HEK293 (cell line): Measurements from ENCODE around the gene TSTD2.

Experiments
- CTCF ChIA-PET: fragments of 350-600 bp; formaldehyde crosslinking; extraction: SDS; loops from one replicate; lab custom pipeline; 2021; ENCODE audit warnings: antibody characterized with exemption; lab: Yijun Ruan, JAX
- POLR2A ChIA-PET: fragments of 300-600 bp; formaldehyde crosslinking; extraction: SDS; loops from one replicate; lab custom pipeline; 2020; ENCODE audit warnings: antibody characterized with exemption, inconsistent platforms; lab: Yijun Ruan, JAX
- H3K27ac ChIP-seq: fragments of 200-500 bp; sonication (Bioruptor generic); 2 replicates; pipeline ENCODE4 v1.5.1; 2014; ENCODE audit warnings: low read depth, low read length, control low read depth, inconsistent platforms; ENCODE audit errors: extremely low read depth
- H3K36me3 ChIP-seq, 2 experiments: fragments of 200-500 bp in 1 of 2; sonication (Bioruptor generic) in 1 of 2; 1 replicate in 1 of 2; 2 replicates in 1 of 2; pipeline ENCODE4 v1.5.1; 2014 to 2017; ENCODE audit warnings: inconsistent platforms in 2 of 2, low read length in 2 of 2; ENCODE audit not compliant: control insufficient read depth in 2 of 2, insufficient read depth in 1 of 2
- H3K4me1 ChIP-seq: fragments of 200-500 bp; sonication (Bioruptor generic); 2 replicates; pipeline ENCODE4 v1.5.1; 2014; ENCODE audit warnings: mild to moderate bottlenecking, low read length, inconsistent platforms; ENCODE audit not compliant: control insufficient read depth, insufficient read depth
- H3K4me3 ChIP-seq: 2 replicates; pipeline ENCODE4 v1.5.1; 2011; ENCODE audit warnings: low read depth, mild to moderate bottlenecking, control low read depth, low read length, moderate library complexity
- H3K9me3 ChIP-seq: fragments of 200-500 bp; sonication (Bioruptor generic); 2 replicates; pipeline ENCODE4 v1.5.1; 2014; ENCODE audit warnings: low read depth, low read length, inconsistent platforms; ENCODE audit not compliant: control insufficient read depth, insufficient read depth
- GFI1B ChIP-seq: fragments of 450-650 bp; formaldehyde crosslinking; IDR thresholded peaks from 2 replicates; pipeline ENCODE4 v1.5.1; 2016; ENCODE audit warnings: missing biosample characterization, missing genetic modification characterization
- GLI2 ChIP-seq: fragments of 450-650 bp; formaldehyde crosslinking; IDR thresholded peaks from 2 replicates; pipeline ENCODE4; 2017; ENCODE audit warnings: missing biosample characterization, missing genetic modification characterization, low read depth, borderline replicate concordance
- HOXC10 ChIP-seq: sonication (generic); formaldehyde crosslinking; IDR thresholded peaks from 2 replicates; pipeline ENCODE4 v1.8.1; 2023; ENCODE audit warnings: mild to moderate bottlenecking, missing genetic modification reagents
- TCF7L2 ChIP-seq: IDR thresholded peaks from 2 replicates; pipeline ENCODE4 v1.6.1; 2011; ENCODE audit warnings: low read depth, mild to moderate bottlenecking, inconsistent platforms, low read length, moderate library complexity, borderline replicate concordance
- TRIM28 ChIP-seq: IDR thresholded peaks from 2 replicates; pipeline ENCODE4 v1.6.1; 2011; ENCODE audit warnings: low read length, control low read depth, borderline replicate concordance
- ZFHX2 ChIP-seq: fragments of 450-650 bp; formaldehyde crosslinking; conservative IDR thresholded peaks from 2 replicates; pipeline ENCODE4 v1.5.1; 2016; ENCODE audit warnings: missing biosample characterization, missing genetic modification characterization
- ZFP3 ChIP-seq: fragments of 450-650 bp; formaldehyde crosslinking; IDR thresholded peaks from 2 replicates; pipeline ENCODE4 v1.5.1; 2016; ENCODE audit warnings: low read depth, missing biosample characterization, missing genetic modification characterization
- ZNF133 ChIP-seq: fragments of 450-650 bp; formaldehyde crosslinking; IDR thresholded peaks from 2 replicates; pipeline ENCODE4 v1.5.1; 2016; ENCODE audit warnings: missing biosample characterization, missing genetic modification characterization
- ZNF341 ChIP-seq: fragments of 450-650 bp; formaldehyde crosslinking; IDR thresholded peaks from 2 replicates; pipeline ENCODE4; 2016; ENCODE audit warnings: low read depth, missing biosample characterization, missing genetic modification characterization
- ZNF473 ChIP-seq: fragments of 450-650 bp; formaldehyde crosslinking; IDR thresholded peaks from 2 replicates; pipeline ENCODE4 v1.5.1; 2017; ENCODE audit warnings: missing biosample characterization, missing genetic modification characterization
- ZNF530 ChIP-seq: fragments of 450-650 bp; formaldehyde crosslinking; IDR thresholded peaks from 2 replicates; pipeline ENCODE4 v1.5.1; 2016; ENCODE audit warnings: low read depth, missing biosample characterization, missing genetic modification characterization
- ZNF548 ChIP-seq: fragments of 450-650 bp; formaldehyde crosslinking; IDR thresholded peaks from 2 replicates; pipeline ENCODE4 v1.5.1; 2016; ENCODE audit warnings: missing biosample characterization, missing genetic modification characterization
- ZNF549 ChIP-seq: fragments of 450-650 bp; IDR thresholded peaks from 2 replicates; pipeline ENCODE4 v1.5.1; 2018; ENCODE audit warnings: missing biosample characterization, missing genetic modification characterization, mild to moderate bottlenecking, inconsistent platforms, moderate library complexity
- ZNF596 ChIP-seq: fragments of 450-650 bp; IDR thresholded peaks from 2 replicates; pipeline ENCODE4 v1.5.0; 2018; ENCODE audit warnings: missing biosample characterization, mild to moderate bottlenecking, missing genetic modification characterization, moderate library complexity
- ZNF624 ChIP-seq: fragments of 450-650 bp; formaldehyde crosslinking; IDR thresholded peaks from 2 replicates; pipeline ENCODE4 v1.5.1; 2017; ENCODE audit warnings: missing biosample characterization, missing genetic modification characterization
- TF ChIP-seq, protein P1 (sequence below): fragments of 450-650 bp; formaldehyde crosslinking; IDR thresholded peaks from 2 replicates; pipeline ENCODE4 v1.5.1; 2016; ENCODE audit warnings: missing biosample characterization, missing genetic modification characterization
- TF ChIP-seq, protein P2 (sequence below): fragments of 450-650 bp; formaldehyde crosslinking; IDR thresholded peaks from 2 replicates; pipeline ENCODE4; 2016; ENCODE audit warnings: missing biosample characterization, missing genetic modification characterization
- TF ChIP-seq, protein P3 (sequence below): fragments of 450-650 bp; formaldehyde crosslinking; IDR thresholded peaks from 2 replicates; pipeline ENCODE4 v1.5.1; 2016; ENCODE audit warnings: missing biosample characterization, missing genetic modification characterization
- TF ChIP-seq, protein P4 (sequence below): fragments of 450-650 bp; formaldehyde crosslinking; IDR thresholded peaks from 2 replicates; pipeline ENCODE4 v1.5.1; 2016; ENCODE audit warnings: missing biosample characterization, missing genetic modification characterization, low read depth
- TF ChIP-seq, protein P5 (sequence below): fragments of 450-650 bp; formaldehyde crosslinking; IDR thresholded peaks from 2 replicates; pipeline ENCODE4 v1.5.1; 2017; ENCODE audit warnings: missing biosample characterization, missing genetic modification characterization
- TF ChIP-seq, protein P6 (sequence below): fragments of 450-650 bp; formaldehyde crosslinking; IDR thresholded peaks from 2 replicates; pipeline ENCODE4 v1.5.1; 2016; ENCODE audit warnings: missing biosample characterization, missing genetic modification characterization

Gene TSTD2

DNA sequence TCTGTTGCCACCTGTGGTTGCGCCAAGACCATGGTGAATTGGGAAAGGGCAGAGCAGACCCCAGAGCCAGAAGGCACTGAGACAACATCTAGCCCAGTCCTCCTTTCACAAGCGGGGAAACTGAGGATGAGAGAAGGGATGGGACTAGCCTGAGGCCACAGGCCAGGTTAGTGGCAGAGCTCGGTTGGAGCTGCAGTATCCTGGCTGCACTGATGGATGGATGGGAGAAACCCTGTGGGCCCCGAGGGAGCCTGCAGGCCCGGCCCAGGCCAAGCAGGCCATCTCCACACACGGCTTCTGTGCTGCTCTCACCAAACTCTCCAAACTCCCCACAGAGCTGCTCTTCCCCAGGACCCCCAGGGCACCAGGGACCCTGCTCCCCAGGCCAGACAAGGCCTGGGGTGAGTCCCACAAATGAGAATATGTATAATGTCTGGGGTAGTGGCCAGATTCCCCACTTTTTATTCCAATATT lies 60.2 kb downstream of the TSTD2 start:
- TF ChIP-seq, protein P1, sequence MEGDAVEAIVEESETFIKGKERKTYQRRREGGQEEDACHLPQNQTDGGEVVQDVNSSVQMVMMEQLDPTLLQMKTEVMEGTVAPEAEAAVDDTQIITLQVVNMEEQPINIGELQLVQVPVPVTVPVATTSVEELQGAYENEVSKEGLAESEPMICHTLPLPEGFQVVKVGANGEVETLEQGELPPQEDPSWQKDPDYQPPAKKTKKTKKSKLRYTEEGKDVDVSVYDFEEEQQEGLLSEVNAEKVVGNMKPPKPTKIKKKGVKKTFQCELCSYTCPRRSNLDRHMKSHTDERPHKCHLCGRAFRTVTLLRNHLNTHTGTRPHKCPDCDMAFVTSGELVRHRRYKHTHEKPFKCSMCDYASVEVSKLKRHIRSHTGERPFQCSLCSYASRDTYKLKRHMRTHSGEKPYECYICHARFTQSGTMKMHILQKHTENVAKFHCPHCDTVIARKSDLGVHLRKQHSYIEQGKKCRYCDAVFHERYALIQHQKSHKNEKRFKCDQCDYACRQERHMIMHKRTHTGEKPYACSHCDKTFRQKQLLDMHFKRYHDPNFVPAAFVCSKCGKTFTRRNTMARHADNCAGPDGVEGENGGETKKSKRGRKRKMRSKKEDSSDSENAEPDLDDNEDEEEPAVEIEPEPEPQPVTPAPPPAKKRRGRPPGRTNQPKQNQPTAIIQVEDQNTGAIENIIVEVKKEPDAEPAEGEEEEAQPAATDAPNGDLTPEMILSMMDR (tag by site-specific recombination), result no peak
- TF ChIP-seq, protein P2, sequence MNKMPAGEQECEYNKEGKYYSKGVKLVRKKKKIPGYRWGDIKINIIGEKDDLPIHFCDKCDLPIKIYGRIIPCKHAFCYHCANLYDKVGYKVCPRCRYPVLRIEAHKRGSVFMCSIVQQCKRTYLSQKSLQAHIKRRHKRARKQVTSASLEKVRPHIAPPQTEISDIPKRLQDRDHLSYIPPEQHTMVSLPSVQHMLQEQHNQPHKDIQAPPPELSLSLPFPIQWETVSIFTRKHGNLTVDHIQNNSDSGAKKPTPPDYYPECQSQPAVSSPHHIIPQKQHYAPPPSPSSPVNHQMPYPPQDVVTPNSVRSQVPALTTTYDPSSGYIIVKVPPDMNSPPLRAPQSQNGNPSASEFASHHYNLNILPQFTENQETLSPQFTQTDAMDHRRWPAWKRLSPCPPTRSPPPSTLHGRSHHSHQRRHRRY (tag by site-specific recombination), result no peak
- TF ChIP-seq ZNF341 (tag by site-specific recombination) (no peak), ZNF596 (tag by site-specific recombination) (no peak), ZFP3 (tag by site-specific recombination) (no peak), ZNF624 (no peak), TRIM28 (no peak), ZFHX2 (tag by site-specific recombination) (no peak), GLI2 (tag by site-specific recombination) (no peak)
- TF ChIP-seq, protein P3, sequence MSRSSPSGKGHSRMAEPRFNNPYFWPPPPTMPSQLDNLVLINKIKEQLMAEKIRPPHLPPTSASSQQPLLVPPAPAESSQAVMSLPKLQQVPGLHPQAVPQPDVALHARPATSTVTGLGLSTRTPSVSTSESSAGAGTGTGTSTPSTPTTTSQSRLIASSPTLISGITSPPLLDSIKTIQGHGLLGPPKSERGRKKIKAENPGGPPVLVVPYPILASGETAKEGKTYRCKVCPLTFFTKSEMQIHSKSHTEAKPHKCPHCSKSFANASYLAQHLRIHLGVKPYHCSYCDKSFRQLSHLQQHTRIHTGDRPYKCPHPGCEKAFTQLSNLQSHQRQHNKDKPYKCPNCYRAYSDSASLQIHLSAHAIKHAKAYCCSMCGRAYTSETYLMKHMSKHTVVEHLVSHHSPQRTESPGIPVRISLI (tag by site-specific recombination), result no peak
- H3K36me3 ChIP-seq, result peaks cover 0 to 68% of the 10 kb centered on the region in 2 experiments; a peak in 1 of 3 replicates
- no peak overlapping the region for H3K27ac ChIP-seq
- no peak overlapping the region for H3K4me3 ChIP-seq
- no peaks in the 10 kb centered on the region for H3K9me3 ChIP-seq
- ChIA-PET POLR2A (no interaction called here), CTCF (interaction anchor here (0.6 to 1.0 kb wide), 2 partner anchors 26 to 104 kb away, joined by 3 to 4 read pairs; no protein-coding TSS in a partner anchor)
- H3K4me1 ChIP-seq, result no peaks in the 10 kb centered on the region

DNA sequence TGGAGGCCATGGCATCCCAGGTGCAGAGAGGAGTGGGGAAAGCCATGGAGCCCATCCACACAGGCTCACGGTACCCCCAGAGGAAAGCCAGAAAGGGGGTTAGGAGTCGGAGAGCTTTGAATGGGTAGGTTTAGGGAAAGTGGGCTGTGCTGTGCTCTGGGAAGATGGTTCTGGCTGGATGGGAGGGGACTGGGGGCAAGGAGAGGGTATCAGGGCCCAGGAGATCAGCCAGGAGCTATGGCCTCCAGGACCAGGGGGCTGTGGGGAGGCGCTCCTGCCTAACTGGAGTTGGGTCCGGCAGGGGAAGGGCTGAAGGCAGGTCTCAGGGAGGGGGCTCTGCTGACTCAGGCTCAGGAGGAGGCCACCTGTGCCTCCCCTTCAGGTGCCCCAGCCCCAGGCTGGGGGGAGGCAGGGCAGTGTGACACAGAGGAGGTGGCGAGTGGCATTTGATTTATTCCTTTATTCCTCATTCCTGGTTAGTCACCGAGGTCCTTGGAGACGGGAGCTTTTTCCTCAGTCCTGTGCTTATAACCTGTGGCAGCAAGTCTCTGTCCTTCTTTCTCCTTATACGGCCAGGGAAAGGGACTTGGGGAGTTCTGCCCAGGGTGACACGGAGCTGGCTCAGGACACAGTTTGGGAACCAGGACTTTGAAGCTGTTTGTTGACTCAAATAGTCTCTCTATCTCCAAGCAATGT lies 60.8 kb downstream of the TSTD2 start:
- Histone ChIP-seq H3K36me3 (peaks cover 0 to 72% of the 10 kb centered on the region in 2 experiments; a peak in 1 of 3 replicates), H3K4me1 (no peaks in the 10 kb centered on the region), H3K27ac (no peak overlapping the region), H3K9me3 (no peaks in the 10 kb centered on the region), H3K4me3 (no peak overlapping the region)
- CTCF ChIA-PET, result interaction anchor here (0.6 to 1.0 kb wide), 2 partner anchors 27 to 103 kb away, joined by 3 to 4 read pairs; no protein-coding TSS in a partner anchor
- TF ChIP-seq TCF7L2 (no peak), ZNF473 (no peak), HOXC10 (CRISPR knock-in tag) (no peak), ZNF548 (no peak), ZNF133 (no peak), ZNF596 (tag by site-specific recombination) (no peak), GFI1B (tag by site-specific recombination) (no peak), ZNF549 (tag by site-specific recombination) (no peak), ZNF530 (tag by site-specific recombination) (no peak)
- TF ChIP-seq, protein P4, sequence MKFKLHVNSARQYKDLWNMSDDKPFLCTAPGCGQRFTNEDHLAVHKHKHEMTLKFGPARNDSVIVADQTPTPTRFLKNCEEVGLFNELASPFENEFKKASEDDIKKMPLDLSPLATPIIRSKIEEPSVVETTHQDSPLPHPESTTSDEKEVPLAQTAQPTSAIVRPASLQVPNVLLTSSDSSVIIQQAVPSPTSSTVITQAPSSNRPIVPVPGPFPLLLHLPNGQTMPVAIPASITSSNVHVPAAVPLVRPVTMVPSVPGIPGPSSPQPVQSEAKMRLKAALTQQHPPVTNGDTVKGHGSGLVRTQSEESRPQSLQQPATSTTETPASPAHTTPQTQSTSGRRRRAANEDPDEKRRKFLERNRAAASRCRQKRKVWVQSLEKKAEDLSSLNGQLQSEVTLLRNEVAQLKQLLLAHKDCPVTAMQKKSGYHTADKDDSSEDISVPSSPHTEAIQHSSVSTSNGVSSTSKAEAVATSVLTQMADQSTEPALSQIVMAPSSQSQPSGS, result no peak
- TF ChIP-seq, protein P5, sequence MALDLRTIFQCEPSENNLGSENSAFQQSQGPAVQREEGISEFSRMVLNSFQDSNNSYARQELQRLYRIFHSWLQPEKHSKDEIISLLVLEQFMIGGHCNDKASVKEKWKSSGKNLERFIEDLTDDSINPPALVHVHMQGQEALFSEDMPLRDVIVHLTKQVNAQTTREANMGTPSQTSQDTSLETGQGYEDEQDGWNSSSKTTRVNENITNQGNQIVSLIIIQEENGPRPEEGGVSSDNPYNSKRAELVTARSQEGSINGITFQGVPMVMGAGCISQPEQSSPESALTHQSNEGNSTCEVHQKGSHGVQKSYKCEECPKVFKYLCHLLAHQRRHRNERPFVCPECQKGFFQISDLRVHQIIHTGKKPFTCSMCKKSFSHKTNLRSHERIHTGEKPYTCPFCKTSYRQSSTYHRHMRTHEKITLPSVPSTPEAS (tag by site-specific recombination), result no peak
- TF ChIP-seq, protein P1 (tag by site-specific recombination), result no peak
- TF ChIP-seq, protein P6, sequence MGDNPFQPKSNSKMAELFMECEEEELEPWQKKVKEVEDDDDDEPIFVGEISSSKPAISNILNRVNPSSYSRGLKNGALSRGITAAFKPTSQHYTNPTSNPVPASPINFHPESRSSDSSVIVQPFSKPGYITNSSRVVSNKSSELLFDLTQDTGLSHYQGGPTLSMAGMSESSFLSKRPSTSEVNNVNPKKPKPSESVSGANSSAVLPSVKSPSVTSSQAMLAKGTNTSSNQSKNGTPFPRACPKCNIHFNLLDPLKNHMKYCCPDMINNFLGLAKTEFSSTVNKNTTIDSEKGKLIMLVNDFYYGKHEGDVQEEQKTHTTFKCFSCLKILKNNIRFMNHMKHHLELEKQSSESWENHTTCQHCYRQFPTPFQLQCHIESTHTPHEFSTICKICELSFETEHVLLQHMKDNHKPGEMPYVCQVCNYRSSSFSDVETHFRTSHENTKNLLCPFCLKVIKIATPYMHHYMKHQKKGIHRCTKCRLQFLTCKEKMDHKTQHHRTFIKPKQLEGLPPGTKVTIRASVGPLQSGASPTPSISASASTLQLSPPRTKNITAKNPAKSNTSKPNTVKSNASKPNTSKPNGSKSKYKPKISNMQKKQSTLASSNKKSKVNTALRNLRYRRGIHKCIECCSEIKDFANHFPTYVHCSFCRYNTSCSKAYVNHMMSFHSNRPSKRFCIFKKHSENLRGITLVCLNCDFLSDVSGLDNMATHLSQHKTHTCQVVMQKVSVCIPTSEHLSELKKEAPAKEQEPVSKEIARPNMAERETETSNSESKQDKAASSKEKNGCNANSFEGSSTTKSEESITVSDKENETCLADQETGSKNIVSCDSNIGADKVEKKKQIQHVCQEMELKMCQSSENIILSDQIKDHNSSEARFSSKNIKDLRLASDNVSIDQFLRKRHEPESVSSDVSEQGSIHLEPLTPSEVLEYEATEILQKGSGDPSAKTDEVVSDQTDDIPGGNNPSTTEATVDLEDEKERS (tag by site-specific recombination), result no peak
- TF ChIP-seq, all 188 proteins: peak for 0
- POLR2A ChIA-PET, result no interaction called here
